Stimulated activated CD4-positive, alpha-beta T cell treated with anti-CD3 and anti-CD28 coated beads, Interleukin-12 subunit alpha, Interleukin-12 subunit beta, amount 100 ng/mL, for 4 hours (primary cell): ENCODE data around the gene TBC1D4.

ENCODE experiments used
- DNase-seq: peaks from one replicate; pipeline ENCODE4 v3.0.0-alpha.2; 2020

TBC1D4 gene

GRCh38 chr13:75482070-75482819 lies at the start of gene TBC1D4:
Gene TBC1D4 (minus strand): TSS chr13:75482169. CDS start chr13:75481767, 402 bp downstream.
- peak; percentile 34 for DNase-seq

- DNase-seq, result no peak
Observed at GRCh38 chr13:75530549-75530961, 48.6 kb upstream of the TBC1D4 start.

- no peak for DNase-seq
Observed at GRCh38 chr13:75521956-75522355, 40.0 kb upstream of the TBC1D4 start.

GRCh38 chr13:75518439-75519088 lies 36.6 kb upstream of the TBC1D4 start:
- DNase-seq, result no peak

GRCh38 chr13:75514080-75514995 lies 32.4 kb upstream of the TBC1D4 start:
- DNase-seq, result no peak

GRCh38 chr13:75513271-75513670 lies 31.3 kb upstream of the TBC1D4 start:
- DNase-seq, result no peak

- DNase-seq, result no peak
Observed at GRCh38 chr13:75512253-75512652, 30.3 kb upstream of the TBC1D4 start.

- DNase-seq, result no peak
Observed at GRCh38 chr13:75511051-75511625, 29.2 kb upstream of the TBC1D4 start.

GRCh38 chr13:75508002-75508548 lies 26.1 kb upstream of the TBC1D4 start:
- no peak for DNase-seq

- DNase-seq, result no peak
Observed at GRCh38 chr13:75507027-75508001, 25.3 kb upstream of the TBC1D4 start.

- DNase-seq, result no peak
Observed at GRCh38 chr13:75506018-75506417, 24.0 kb upstream of the TBC1D4 start.

GRCh38 chr13:75505327-75505726 lies 23.4 kb upstream of the TBC1D4 start:
- no peak for DNase-seq

GRCh38 chr13:75495938-75496337 lies 14.0 kb upstream of the TBC1D4 start:
- no peak for DNase-seq

- DNase-seq, result no peak
Observed at GRCh38 chr13:75494491-75494890, 12.5 kb upstream of the TBC1D4 start.

GRCh38 chr13:75493156-75493555 lies 11.2 kb upstream of the TBC1D4 start:
- no peak for DNase-seq

GRCh38 chr13:75492389-75492788 lies 10.4 kb upstream of the TBC1D4 start:
- DNase-seq, result no peak

- DNase-seq, result no peak
Observed at GRCh38 chr13:75491376-75491775, 9.4 kb upstream of the TBC1D4 start.

GRCh38 chr13:75489502-75490263 lies 7.7 kb upstream of the TBC1D4 start:
- no peak for DNase-seq

GRCh38 chr13:75486146-75487062 lies 4.4 kb upstream of the TBC1D4 start:
- no peak for DNase-seq
